GM11168 (cell line): ENCODE measurements around the gene ADCY7.

Source experiments
- in situ Hi-C: fragments of 300-500 bp; cut with MboI; formaldehyde crosslinking; loops from one replicate; pipeline ENCODE4 v1.12.0; 2022; ENCODE audit warnings: low sequenced_read_pairs; ENCODE audit not compliant: unreplicated experiment

The ADCY7 gene

GRCh38 chr16:50265716-50266336 lies 525 bp upstream of the ADCY7 start:
- in situ Hi-C loops, result no loop called here

DNA sequence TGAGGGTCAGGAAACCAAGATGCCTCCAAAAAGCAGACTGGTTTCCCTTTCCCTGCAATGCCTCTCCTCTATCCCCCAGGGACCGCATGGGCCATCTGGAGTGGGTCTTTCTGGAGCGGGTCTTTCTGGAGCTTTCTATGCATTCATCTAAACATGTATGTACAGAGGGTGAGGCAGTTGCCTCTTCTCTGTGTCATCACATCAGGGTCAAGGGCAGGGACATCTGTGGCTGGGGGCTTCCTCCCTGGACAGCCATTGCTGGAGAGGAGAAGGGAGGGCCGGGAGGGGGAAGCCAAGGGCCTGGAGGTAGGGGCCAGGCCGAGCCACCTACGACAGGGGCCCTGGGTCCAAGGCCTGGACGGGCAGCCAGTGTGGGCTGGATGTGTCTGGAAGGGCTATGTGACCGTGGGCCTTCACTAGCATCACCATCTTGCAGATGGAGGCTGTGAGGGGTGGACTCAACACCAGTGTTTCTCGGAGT lies 840 bp downstream of the ADCY7 start:
- in situ Hi-C loops, result no loop called here

GRCh38 chr16:50267651-50268050 lies 1.3 kb downstream of the ADCY7 start:
- in situ Hi-C loops, result no loop called here

DNA sequence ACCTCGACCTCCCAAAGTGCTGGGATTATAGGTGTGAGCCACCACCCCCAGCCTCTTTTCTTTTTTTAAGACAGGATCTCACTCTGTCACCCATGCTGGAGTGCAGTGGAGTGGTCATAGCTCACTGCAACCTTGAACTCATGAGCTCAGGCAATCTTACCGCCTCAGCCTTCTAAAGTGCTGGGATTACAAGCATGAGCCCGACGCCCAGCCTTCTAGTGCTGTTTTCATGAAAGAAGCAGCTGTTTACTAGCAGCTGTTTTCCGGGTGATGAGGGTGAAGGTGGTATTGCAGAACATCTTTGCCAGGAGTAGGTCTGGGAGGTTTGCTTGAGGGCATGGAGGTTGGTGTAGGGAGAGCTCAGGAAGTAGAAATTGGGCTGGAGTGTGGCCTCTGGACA lies 2.0 kb downstream of the ADCY7 start:
- in situ Hi-C loops, result no loop called here

DNA sequence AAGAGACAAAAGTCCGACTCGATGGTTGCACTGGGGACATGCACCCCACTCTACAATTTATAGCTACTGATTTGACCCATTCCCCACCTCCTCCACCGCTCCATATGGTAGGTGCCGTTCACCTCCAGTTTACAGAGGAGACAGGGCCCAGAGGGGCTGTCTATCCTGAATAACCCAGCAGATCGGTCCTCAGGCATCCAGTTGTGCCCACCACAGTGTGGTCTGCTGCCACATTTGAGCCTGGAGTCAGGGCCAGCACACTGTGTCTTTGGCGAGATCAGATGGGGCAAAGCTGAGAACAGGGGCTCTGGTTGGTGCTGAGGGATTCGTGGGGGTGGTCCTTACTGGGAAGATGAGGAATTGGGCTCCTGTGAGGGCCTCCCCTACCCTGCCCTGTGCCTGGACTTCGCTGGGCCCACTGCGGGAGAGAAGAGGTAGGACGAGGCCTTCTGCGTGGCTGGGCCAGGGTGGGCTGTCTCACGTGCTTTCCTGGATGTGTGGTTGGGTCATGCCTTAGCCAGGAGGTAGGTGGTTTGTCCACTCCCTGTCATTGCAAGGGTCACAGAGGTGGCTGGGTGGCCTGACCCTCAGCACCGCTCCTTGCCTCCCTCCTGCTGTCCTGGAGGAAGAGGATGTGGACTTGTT lies 2.8 kb downstream of the ADCY7 start:
- in situ Hi-C loops, result no loop called here

- in situ Hi-C loops, result no loop called here
These were observed 3.6 kb downstream of the ADCY7 start for GRCh38 chr16:50269769-50270509.

DNA sequence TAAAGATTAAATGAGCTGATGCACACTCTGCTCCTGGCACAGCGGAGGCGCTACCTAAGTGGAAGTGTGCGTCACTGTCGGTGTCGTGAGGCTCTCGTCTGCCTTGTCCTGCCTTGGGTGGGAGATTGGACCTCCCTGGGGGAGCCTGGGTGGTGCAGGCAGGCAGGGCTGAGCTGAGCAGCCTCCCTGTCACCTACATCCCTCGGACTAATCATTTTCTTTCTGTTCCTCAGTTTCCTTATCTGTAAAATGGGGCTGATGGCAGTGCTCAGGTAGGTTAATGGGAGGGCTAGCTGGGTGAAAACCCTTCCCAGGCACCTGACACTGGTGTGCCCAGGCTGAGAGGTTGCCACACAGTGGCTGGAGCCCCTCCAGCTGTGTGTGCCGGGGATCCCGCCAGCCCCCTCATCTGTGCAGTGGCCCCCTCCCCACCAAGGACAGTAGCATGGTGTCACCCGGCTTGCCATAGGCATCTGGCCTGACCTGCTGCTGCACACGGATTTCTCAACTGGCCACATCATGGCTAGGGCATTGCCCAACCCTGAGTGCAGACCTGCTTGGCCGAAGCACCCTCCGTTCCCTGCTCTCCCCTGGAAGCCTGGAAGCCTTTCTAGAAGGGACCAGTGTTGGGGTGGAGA lies 4.3 kb downstream of the ADCY7 start:
- in situ Hi-C loops, result no loop called here

- in situ Hi-C loops, result no loop called here
These were observed 5.0 kb downstream of the ADCY7 start for GRCh38 chr16:50271148-50272041.

DNA sequence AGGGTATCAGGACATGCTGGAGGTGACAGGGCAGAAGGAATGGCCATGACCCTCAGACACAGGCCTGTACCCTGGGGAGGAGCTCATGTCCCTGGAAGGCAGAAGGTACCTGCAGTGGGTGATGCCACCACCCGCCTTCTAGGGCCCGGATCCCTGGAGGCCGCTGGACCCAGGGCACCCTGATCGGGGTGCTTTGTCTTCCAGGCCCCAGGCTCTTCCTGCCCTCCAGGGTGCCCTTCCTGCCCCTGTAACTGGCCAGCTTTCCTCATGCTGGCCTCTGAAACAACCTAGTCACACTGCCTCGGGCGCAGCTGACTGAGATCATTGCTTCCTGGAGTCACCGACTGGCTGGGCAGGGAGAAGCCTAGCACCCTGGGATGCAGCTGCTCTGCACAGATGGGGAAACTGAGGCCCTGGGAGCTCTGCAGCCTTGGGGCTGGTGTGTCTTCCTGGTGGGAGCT lies 5.8 kb downstream of the ADCY7 start:
- in situ Hi-C loops, result no loop called here

GRCh38 chr16:50272687-50273381 lies 6.5 kb downstream of the ADCY7 start:
- in situ Hi-C loops, result no loop called here

DNA sequence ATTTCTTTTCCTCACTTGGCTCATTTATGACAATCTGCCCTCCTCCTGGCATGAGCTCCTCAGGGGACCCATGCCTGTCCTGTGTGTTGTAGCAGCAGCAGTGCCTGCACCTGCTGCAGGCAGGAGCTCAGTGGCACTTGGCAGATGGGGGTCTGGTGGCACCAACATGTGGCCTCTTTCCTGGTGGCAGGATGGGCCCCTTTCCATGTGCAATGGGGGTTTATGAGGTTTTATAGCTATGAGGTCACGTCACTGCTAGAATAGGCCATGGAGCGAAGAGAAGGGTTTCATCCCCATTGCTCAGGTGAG lies 7.0 kb downstream of the ADCY7 start:
- in situ Hi-C loops, result no loop called here

DNA sequence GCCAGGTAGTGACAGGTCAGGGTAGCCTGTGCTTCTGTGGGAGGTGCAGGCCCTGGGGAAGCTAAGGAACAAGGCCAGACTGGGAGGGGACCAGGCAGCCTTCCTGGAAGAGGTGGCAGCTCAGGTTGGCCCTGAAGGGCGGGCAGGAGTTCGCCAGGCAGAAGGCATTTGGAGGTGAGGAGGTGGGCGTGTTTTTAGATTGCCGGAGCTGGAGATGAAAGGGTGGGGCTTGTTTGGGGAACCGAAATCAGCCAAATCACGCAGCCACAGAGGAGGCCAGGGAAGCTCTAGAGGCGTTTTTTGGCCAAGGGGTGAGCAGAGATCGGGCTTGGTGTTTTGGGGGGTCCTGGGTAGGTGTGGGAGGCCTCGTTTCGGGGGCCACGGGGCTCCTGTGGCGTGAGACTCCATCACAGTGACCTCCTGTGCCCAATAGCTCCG lies 7.6 kb downstream of the ADCY7 start:
- in situ Hi-C loops, result no loop called here

DNA sequence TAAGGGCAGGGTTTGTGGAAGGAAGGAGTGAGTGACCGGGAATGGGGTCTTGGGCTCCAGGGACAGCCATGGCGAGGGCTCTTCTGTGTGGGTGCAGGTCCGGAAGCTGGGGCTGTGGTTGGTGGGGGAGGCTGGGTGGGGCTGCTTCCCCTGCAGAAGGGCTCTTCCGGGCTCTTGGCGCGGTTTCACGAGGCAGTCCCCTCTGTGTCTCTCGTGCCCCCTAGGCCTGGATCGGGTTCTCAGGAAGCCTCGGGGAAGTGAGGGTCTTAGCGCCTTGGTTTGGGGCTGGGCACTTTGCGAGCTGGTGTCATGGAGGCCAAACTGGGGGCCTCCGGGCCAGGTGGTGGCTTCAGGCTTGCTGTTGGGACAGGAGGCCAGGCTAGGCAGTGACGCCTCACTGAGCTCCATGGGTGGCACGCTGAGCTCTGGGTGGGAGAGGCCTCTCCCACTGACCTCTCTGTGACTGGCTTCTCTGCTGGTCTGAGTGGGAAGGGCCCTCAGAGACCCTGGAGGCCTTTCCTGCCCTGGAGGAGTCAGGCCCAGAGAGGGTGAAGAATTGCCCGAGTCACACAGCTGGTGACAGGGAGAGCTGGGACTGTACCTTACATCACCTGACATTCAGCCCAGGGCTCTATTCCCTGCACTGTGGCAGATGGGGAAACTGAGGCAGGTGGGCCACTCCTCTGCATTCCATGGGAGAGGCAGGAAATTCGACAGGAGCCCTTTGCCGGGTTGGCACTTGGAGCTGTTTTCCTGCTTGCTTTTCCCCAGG lies 8.2 kb downstream of the ADCY7 start:
- in situ Hi-C loops, result no loop called here

DNA sequence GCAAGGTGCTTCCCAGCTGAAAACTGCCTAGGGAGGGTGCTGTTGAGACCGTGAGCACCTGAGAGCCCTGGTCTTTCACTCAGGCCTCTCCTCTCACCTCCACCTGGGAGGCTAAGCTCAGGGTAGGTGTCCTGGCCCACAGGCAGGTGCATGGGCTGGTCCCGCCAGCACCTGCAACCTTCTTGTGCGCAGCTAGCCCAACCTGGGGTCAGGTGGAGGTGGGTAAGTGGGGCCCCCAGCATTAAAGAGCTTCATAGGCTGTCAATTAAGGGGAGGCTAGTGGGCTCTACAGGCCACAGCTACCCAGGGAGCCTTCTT lies 8.7 kb downstream of the ADCY7 start:
- in situ Hi-C loops, result no loop called here

DNA sequence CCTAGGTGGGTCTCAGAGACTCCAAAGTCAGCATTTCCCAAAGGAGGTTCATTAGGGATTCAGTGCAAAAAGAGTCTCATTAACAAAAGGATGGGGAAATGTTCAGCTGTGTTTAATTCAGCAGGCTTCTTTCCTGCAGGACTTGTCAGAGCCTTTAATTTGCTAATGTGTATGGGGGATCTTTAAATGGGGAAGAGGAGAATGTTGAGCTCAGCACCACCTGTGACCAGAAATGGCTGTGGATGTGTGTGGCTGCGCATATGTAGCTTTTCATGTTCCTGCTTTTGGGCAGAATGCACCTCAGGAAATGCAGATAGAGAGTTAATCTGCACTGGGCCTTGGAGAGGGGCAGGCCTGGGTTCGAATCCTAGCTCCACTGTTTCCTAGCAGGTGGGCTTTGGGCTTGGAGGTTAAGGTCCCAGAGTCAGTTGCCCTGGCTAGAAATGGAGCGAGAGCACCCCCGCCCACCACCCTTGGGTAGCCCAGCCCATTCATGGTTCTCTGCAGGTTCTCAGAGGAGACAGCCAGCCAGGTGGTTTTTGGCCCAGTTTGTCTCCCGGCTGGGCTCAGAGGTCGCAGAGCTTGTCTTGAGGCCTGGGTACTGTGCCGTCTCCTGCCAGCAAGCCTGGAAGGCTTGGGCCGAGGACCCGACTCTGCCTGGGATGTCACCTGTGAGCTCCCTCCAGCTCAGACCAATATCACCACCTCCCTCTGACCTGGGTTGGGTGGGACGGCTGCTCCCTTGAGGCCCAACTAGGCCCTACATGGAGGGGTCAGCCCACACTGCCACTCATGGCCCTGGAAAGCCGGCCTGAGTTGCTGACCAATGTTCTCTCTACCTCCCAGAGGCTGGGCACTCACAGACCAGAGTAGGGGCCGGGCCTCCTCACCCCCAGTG lies 9.3 kb downstream of the ADCY7 start:
- in situ Hi-C loops, result no loop called here

DNA sequence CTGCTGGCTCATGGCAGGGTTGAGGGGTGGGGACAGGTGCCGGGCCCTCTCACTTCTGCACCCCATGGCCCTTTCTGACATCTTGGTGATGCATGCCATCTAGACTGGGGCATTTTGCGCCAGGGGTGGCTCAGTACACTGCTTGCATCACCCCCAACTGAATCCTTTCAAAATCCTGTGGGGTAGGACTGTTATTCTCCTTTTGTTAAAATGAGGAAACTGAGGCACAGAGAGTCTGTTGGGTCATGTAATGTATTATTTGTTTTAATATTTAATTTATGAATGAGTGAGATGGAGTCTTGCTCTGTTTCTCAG lies 9.9 kb downstream of the ADCY7 start:
- in situ Hi-C loops, result no loop called here

GRCh38 chr16:50276801-50277555 lies 10.6 kb downstream of the ADCY7 start:
- in situ Hi-C loops, result no loop called here
